GM23338 (cell line): ENCODE data around the gene EGLN2. TPM values are rescaled to one million over a fixed set of nuclear protein-coding genes. Genes with fewer than 3 reads are reported as not detected.

Source experiments
- ATAC-seq: fragments of 200-7000 bp; cut with Tn5 transposase; 3 replicates; pipeline ENCODE4 v1.9.1; 2020
- DNase-seq: peaks from one replicate; pipeline ENCODE4 v3.0.0-alpha.2; 2015; ENCODE audit warnings: low spot score
- H2AFZ ChIP-seq: fragments of 200-600 bp; sonication (generic); 2 replicates; pipeline ENCODE4 v1.8.0; 2016; ENCODE audit warnings: antibody characterized with exemption, mild to moderate bottlenecking, moderate library complexity
- H3F3A ChIP-seq: fragments of 200-600 bp; sonication (generic); replicated peaks from 2 replicates; pipeline ENCODE4 v1.8.0; 2017; ENCODE audit warnings: antibody characterized with exemption, mixed run types, low read depth
- H3K27ac ChIP-seq: fragments of 200-600 bp; sonication (generic); 2 replicates; pipeline ENCODE4 v1.6.1; 2016; ENCODE audit warnings: low read depth
- H3K27me3 ChIP-seq: fragments of 200-600 bp; sonication (generic); 2 replicates; pipeline ENCODE4 v1.8.0; 2016; ENCODE audit warnings: mild to moderate bottlenecking, mixed run types, moderate library complexity; ENCODE audit not compliant: insufficient read depth
- H3K36me3 ChIP-seq: fragments of 200-600 bp; sonication (generic); 2 replicates; pipeline ENCODE4 v1.8.0; 2016; ENCODE audit warnings: mild to moderate bottlenecking; ENCODE audit not compliant: insufficient read depth
- H3K4me1 ChIP-seq: fragments of 200-600 bp; sonication (generic); 2 replicates; pipeline ENCODE4 v1.8.0; 2016; ENCODE audit warnings: mild to moderate bottlenecking, moderate library complexity; ENCODE audit not compliant: insufficient read depth
- H3K4me2 ChIP-seq: fragments of 200-600 bp; sonication (generic); 2 replicates; pipeline ENCODE4 v1.7.1; 2017; ENCODE audit warnings: mixed run types
- H3K4me3 ChIP-seq: fragments of 200-600 bp; sonication (generic); 2 replicates; pipeline ENCODE4 v1.6.1; 2016; ENCODE audit warnings: mixed run types
- H3K79me2 ChIP-seq: fragments of 200-600 bp; sonication (generic); replicated peaks from 2 replicates; pipeline ENCODE4 v1.8.0; 2017; ENCODE audit warnings: mild to moderate bottlenecking; ENCODE audit not compliant: insufficient read depth
- H3K9me2 ChIP-seq: fragments of 200-600 bp; sonication (generic); 2 replicates; pipeline ENCODE4 v1.8.0; 2017; ENCODE audit not compliant: insufficient read depth
- H4K20me1 ChIP-seq: fragments of 200-600 bp; sonication (generic); replicated peaks from 2 replicates; pipeline ENCODE4 v1.8.0; 2017; ENCODE audit warnings: mild to moderate bottlenecking; ENCODE audit not compliant: insufficient read depth
- H3K27ac Mint-ChIP-seq: 2 replicates; pipeline ENCODE4 v1.8.0; 2020; ENCODE audit warnings: inconsistent platforms, mild to moderate bottlenecking, moderate library complexity, mixed read lengths
- H3K27me3 Mint-ChIP-seq: 3 replicates; pipeline ENCODE4 v1.8.0; 2022; ENCODE audit warnings: low read depth, mild to moderate bottlenecking, moderate library complexity, mixed read lengths, inconsistent platforms; ENCODE audit not compliant: insufficient read depth, poor library complexity
- H3K36me3 Mint-ChIP-seq: 3 replicates; pipeline ENCODE4 v1.8.0; 2021; ENCODE audit warnings: low read depth, mild to moderate bottlenecking, inconsistent platforms, moderate library complexity, mixed read lengths
- H3K4me1 Mint-ChIP-seq: 3 replicates; pipeline ENCODE4 v1.8.0; 2020; ENCODE audit warnings: mild to moderate bottlenecking, inconsistent platforms, mixed read lengths
- H3K4me3 Mint-ChIP-seq: 3 replicates; pipeline ENCODE4 v1.8.0; 2021; ENCODE audit warnings: moderate library complexity, mild to moderate bottlenecking, inconsistent platforms, mixed read lengths
- H3K9me3 Mint-ChIP-seq: 3 replicates; pipeline ENCODE4 v1.8.0; 2020; ENCODE audit warnings: moderate library complexity, mild to moderate bottlenecking, inconsistent platforms, mixed read lengths
- CTCF ChIP-seq, 2 experiments: fragments of 200-600 bp in 1 of 2; sonication (generic) in 1 of 2; conservative IDR thresholded peaks; 2 replicates each; pipeline versions ENCODE4 v1.5.1 to v1.6.1; 2016 to 2017; ENCODE audit warnings: antibody characterized with exemption in 2 of 2, low read depth in 2 of 2, mild to moderate bottlenecking in 2 of 2, moderate library complexity in 1 of 2
- EZH2phosphoT487 ChIP-seq: fragments of 200-600 bp; sonication (generic); IDR thresholded peaks from one replicate; pipeline ENCODE4 v1.8.1; 2018; ENCODE audit warnings: antibody characterized with exemption; ENCODE audit not compliant: unreplicated experiment
- POLR2AphosphoS5 ChIP-seq: IDR thresholded peaks from 2 replicates; pipeline ENCODE4 v1.6.1; 2016; ENCODE audit warnings: antibody characterized with exemption, low read depth
- REST ChIP-seq: IDR thresholded peaks from one replicate; pipeline ENCODE4 v1.6.1; 2018; ENCODE audit warnings: antibody characterized with exemption; ENCODE audit not compliant: unreplicated experiment
- STAT1 ChIP-seq: IDR thresholded peaks from one replicate; pipeline ENCODE4 v1.6.1; 2016; ENCODE audit warnings: antibody characterized with exemption; ENCODE audit not compliant: unreplicated experiment
- ZNF462 ChIP-seq: fragments of 250-450 bp; sonication (Bioruptor Pico); IDR thresholded peaks from 2 replicates; pipeline ENCODE4 v1.5.0; 2020; ENCODE audit warnings: mild to moderate bottlenecking, moderate library complexity
- polyA plus RNA-seq: library from polyadenylated mRNA; unstranded; fragments of >200 nt; fragmentation: Nextera tagmentation; extraction: Ambion mirVana; gene quantifications from 2 replicates; pipeline ENCODE4 v1.2.1, GENCODE V29; 2016
- total RNA-seq: library from RNA; depleted of rRNA; stranded (reverse); fragments of >200 nt; shearing (Covaris generic); gene quantifications from 2 replicates; pipeline ENCODE4 v1.2.3, GENCODE V29; 2014

The EGLN2 gene
- total and polyA plus RNA-seq, 2 experiments from 2014 or later: 59.9 to 118 TPM

- TF ChIP-seq CTCF (conservative IDR thresholded peaks at IDR 0.05; ENCODE audit: low read depth in 2 of 2): no peak
These were observed 43.2 kb upstream of the EGLN2 start (continued) for GRCh38 chr19:40755791-40756190.

- Histone ChIP-seq H4K20me1 (peaks cover 71% of the 10 kb centered on the region), H3K79me2 (peaks cover 83% of the 10 kb centered on the region), H3K4me2 (no peak overlapping the region), H3K9me2 (no peaks in the 10 kb centered on the region), H2AFZ (no peak overlapping the region), H3F3A (peaks cover 36% of the 10 kb centered on the region), H3K27ac (no peak overlapping the region), H3K4me1 (peaks cover 17% of the 10 kb centered on the region; the same call in 1 of the 2 replicates), H3K27me3 (no peaks in the 10 kb centered on the region), H3K36me3 (peaks cover 57% of the 10 kb centered on the region), H3K4me3 (no peak overlapping the region)
- ATAC-seq: no peak
- no peak for DNase-seq
- H3K4me3 Mint-ChIP-seq: no peak overlapping the region
- no peaks in the 10 kb centered on the region; the same call in 2 of the 3 replicates for H3K9me3 Mint-ChIP-seq
- H3K4me1 Mint-ChIP-seq: peaks cover 18% of the 10 kb centered on the region
- TF ChIP-seq EZH2phosphoT487 (no peak), REST (no peak), ZNF462 (CRISPR knock-in tag) (no peak), POLR2AphosphoS5 (no peak), STAT1 (no peak)
- peaks cover 93% of the 10 kb centered on the region for H3K36me3 Mint-ChIP-seq
- H3K27me3 Mint-ChIP-seq: peaks cover 8% of the 10 kb centered on the region
- peak overlapping the region; percentile 9; the same call in 1 of the 2 replicates for H3K27ac Mint-ChIP-seq
These were observed 42.4 kb upstream of the EGLN2 start for GRCh38 chr19:40756502-40757110.
